ENCODE measurements around the gene STRA6.

- TF ChIP-seq, protein P1, sequence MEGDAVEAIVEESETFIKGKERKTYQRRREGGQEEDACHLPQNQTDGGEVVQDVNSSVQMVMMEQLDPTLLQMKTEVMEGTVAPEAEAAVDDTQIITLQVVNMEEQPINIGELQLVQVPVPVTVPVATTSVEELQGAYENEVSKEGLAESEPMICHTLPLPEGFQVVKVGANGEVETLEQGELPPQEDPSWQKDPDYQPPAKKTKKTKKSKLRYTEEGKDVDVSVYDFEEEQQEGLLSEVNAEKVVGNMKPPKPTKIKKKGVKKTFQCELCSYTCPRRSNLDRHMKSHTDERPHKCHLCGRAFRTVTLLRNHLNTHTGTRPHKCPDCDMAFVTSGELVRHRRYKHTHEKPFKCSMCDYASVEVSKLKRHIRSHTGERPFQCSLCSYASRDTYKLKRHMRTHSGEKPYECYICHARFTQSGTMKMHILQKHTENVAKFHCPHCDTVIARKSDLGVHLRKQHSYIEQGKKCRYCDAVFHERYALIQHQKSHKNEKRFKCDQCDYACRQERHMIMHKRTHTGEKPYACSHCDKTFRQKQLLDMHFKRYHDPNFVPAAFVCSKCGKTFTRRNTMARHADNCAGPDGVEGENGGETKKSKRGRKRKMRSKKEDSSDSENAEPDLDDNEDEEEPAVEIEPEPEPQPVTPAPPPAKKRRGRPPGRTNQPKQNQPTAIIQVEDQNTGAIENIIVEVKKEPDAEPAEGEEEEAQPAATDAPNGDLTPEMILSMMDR (conservative IDR thresholded peaks at IDR 0.05; ENCODE audit: low read length), result no peak
- no peak for TF ChIP-seq EZH2phosphoT487 (IDR thresholded peaks at IDR 0.05; ENCODE audit: borderline replicate concordance)
These were observed 56.2 kb downstream of the STRA6 start for GRCh38 chr15:74146277-74146800.
